Measurements from ENCODE around the gene SLC35D2. TPM values are rescaled to one million over a fixed set of nuclear protein-coding genes. Genes with fewer than 3 reads are reported as not detected.

SLC35D2 gene
- total RNA-seq, 1 experiment from 2014 or later, result 32.5 TPM

GRCh38 chr9:96412174-96412913 is 28.8 kb upstream of the SLC35D2 start:
- no peak for DNase-seq (ENCODE audit: low read depth, low spot score)
- H3K4me3 ChIP-seq (replicated peaks in 1 of 2; ENCODE audit: low read depth in 1 of 2, low read length in 2 of 2), result no peak overlapping the region
- TF ChIP-seq, protein P1, sequence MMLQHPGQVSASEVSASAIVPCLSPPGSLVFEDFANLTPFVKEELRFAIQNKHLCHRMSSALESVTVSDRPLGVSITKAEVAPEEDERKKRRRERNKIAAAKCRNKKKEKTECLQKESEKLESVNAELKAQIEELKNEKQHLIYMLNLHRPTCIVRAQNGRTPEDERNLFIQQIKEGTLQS (IDR thresholded peaks at IDR 0.05), result no peak
- TF ChIP-seq CEBPB (IDR thresholded peaks at IDR 0.05; ENCODE audit: low read depth) (no peak), SRF (IDR thresholded peaks at IDR 0.05; ENCODE audit: low read depth) (no peak), SIN3A (IDR thresholded peaks at IDR 0.05; ENCODE audit: low read depth) (no peak)
- RAD21 ChIA-PET (ENCODE audit: low non-redundant PET in 1 of 2, low total read pairs in 2 of 2, uncharacterized antibody in 2 of 2, unreplicated experiment in 2 of 2), result interaction anchor here in 1 of 2 experiments (0.6 kb wide), 1 partner anchor 56 kb away, joined by 4 read pairs; no protein-coding TSS in a partner anchor
- POLR2A ChIA-PET, result no interaction called here
- H3K27ac ChIP-seq (ENCODE audit: low read depth, low read length), result no peak overlapping the region
- no peak overlapping the region for H3K9ac ChIP-seq (ENCODE audit: low read length)
- H3K9me3 ChIP-seq (ENCODE audit: control insufficient read depth in 1 of 2, insufficient read depth in 1 of 2, low read depth in 1 of 2, low read length in 2 of 2), result no peaks in the 10 kb centered on the region
- no peaks in the 10 kb centered on the region; a peak in 1 of 4 replicates for H3K36me3 ChIP-seq (ENCODE audit: control insufficient read depth in 1 of 2, insufficient read depth in 2 of 2, low read length in 2 of 2)
- no TSS peak for BruUV-seq (replicated peaks)
- peaks cover 2 to 10% of the 10 kb centered on the region in 2 experiments; a peak in 2 of 4 replicates for H3K4me1 ChIP-seq (ENCODE audit: control insufficient read depth in 1 of 2, insufficient read depth in 2 of 2, low read length in 2 of 2)
- no peak overlapping the region for H3K4me2 ChIP-seq (ENCODE audit: low read length)
- ATAC-seq, result no peak
- peaks cover 90% of the 10 kb centered on the region for H3K79me2 ChIP-seq (ENCODE audit: insufficient read depth, low read length)
- peaks cover 7% of the 10 kb centered on the region; the same call in 1 of the 2 replicates for H4K20me1 ChIP-seq (ENCODE audit: insufficient read depth)
- intact Hi-C loops (cut with micrococcal nuclease), result loop anchor here (10.0 kb wide), 1 partner anchor 442 kb away; the partner anchor contains the start of gene ZNF782
- no peaks in the 10 kb centered on the region for H3K27me3 ChIP-seq (ENCODE audit: insufficient read depth, low read length)
- CTCF ChIA-PET, result no interaction called here
- no peaks in the 10 kb centered on the region for H3K9me2 ChIP-seq (ENCODE audit: insufficient read depth)
- H2AFZ ChIP-seq (ENCODE audit: low read depth, low read length, poor library complexity, severe bottlenecking), result no peak overlapping the region

DNA sequence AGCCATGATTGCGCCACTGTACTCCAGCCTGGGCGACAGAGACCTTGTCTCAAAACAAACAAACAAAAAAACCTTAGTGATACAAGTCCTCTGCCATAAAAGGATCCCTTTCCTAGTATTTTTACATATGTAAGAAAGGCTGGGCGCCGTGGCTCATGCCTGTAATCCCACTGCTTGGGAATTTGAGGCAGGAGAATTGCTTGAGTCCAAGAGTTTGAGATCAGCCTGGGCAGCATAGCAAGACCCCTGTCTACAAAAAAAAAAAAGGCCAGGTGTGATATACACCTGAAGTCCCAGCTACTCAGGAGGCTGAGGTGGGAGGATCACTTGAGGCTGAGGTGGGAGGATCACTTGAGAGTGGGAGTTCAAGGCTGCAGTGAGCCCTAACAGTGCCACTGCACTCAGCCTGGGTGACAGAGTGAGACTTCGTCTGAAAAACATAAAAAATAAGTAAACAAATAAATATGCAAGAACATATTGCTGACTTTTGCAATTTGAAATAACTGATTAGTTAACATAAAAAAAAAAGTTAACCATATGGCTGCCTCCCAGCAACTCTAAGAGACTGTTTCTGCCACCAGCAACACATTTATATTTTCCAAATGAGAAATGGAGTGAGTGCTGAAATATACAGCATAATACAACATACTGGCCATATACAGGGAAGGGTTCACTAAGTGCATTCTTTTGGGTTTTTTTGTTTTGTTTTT is 27.8 kb upstream of the SLC35D2 start:
- ChIA-PET RAD21 (ENCODE audit: low non-redundant PET in 1 of 2, low total read pairs in 2 of 2, uncharacterized antibody in 2 of 2, unreplicated experiment in 2 of 2) (no interaction called here), POLR2A (no interaction called here), CTCF (no interaction called here)
- no peaks in the 10 kb centered on the region; a peak in 1 of 4 replicates for H3K36me3 ChIP-seq (ENCODE audit: control insufficient read depth in 1 of 2, insufficient read depth in 2 of 2, low read length in 2 of 2)
- no peaks in the 10 kb centered on the region for H3K9me2 ChIP-seq (ENCODE audit: insufficient read depth)
- no peak overlapping the region for H3K27ac ChIP-seq (ENCODE audit: low read depth, low read length)
- no peak overlapping the region for H3K4me2 ChIP-seq (ENCODE audit: low read length)
- peaks cover under 1 to 4% of the 10 kb centered on the region in 2 experiments; a peak in 2 of 4 replicates for H3K4me1 ChIP-seq (ENCODE audit: control insufficient read depth in 1 of 2, insufficient read depth in 2 of 2, low read length in 2 of 2)
- H3K79me2 ChIP-seq (ENCODE audit: insufficient read depth, low read length), result peaks cover 89% of the 10 kb centered on the region
- H3K9me3 ChIP-seq (ENCODE audit: control insufficient read depth in 1 of 2, insufficient read depth in 1 of 2, low read depth in 1 of 2, low read length in 2 of 2), result no peaks in the 10 kb centered on the region
- ATAC-seq (no peak), DNase-seq (ENCODE audit: low read depth, low spot score) (no peak)
- H3K9ac ChIP-seq (ENCODE audit: low read length), result no peak overlapping the region
- no peak overlapping the region for H2AFZ ChIP-seq (ENCODE audit: low read depth, low read length, poor library complexity, severe bottlenecking)
- no peak overlapping the region for H3K4me3 ChIP-seq (replicated peaks in 1 of 2; ENCODE audit: low read depth in 1 of 2, low read length in 2 of 2)
- intact Hi-C loops (cut with micrococcal nuclease), result loop anchor here (10.0 kb wide), 1 partner anchor 444 kb away; the partner anchor contains the start of gene ZNF782
- no peaks in the 10 kb centered on the region for H3K27me3 ChIP-seq (ENCODE audit: insufficient read depth, low read length)
- peaks cover 7% of the 10 kb centered on the region; the same call in 1 of the 2 replicates for H4K20me1 ChIP-seq (ENCODE audit: insufficient read depth)
- no peak for TF ChIP-seq EZH2 (IDR thresholded peaks at IDR 0.05)
- no peak for TF ChIP-seq RAD21 (IDR thresholded peaks at IDR 0.05; ENCODE audit: low read depth)
- no peak for TF ChIP-seq EGR1 (IDR thresholded peaks at IDR 0.05; ENCODE audit: low read depth)
- no peak for TF ChIP-seq SIN3A (IDR thresholded peaks at IDR 0.05; ENCODE audit: low read depth)
- no peak for TF ChIP-seq YY1 (IDR thresholded peaks at IDR 0.05; ENCODE audit: extremely low read depth, insufficient replicate concordance, low read depth, low read length)
- no peak for TF ChIP-seq ELF1 (IDR thresholded peaks at IDR 0.05; ENCODE audit: borderline replicate concordance, low read depth)
- TF ChIP-seq CTCF (IDR thresholded peaks at IDR 0.05 in 2 of 3, conservative IDR thresholded peaks at IDR 0.05 in 1 of 3; ENCODE audit: borderline replicate concordance in 1 of 3, insufficient read depth in 1 of 3, low read depth in 2 of 3, low read length in 2 of 3), result no peak
- TF ChIP-seq, protein P2, sequence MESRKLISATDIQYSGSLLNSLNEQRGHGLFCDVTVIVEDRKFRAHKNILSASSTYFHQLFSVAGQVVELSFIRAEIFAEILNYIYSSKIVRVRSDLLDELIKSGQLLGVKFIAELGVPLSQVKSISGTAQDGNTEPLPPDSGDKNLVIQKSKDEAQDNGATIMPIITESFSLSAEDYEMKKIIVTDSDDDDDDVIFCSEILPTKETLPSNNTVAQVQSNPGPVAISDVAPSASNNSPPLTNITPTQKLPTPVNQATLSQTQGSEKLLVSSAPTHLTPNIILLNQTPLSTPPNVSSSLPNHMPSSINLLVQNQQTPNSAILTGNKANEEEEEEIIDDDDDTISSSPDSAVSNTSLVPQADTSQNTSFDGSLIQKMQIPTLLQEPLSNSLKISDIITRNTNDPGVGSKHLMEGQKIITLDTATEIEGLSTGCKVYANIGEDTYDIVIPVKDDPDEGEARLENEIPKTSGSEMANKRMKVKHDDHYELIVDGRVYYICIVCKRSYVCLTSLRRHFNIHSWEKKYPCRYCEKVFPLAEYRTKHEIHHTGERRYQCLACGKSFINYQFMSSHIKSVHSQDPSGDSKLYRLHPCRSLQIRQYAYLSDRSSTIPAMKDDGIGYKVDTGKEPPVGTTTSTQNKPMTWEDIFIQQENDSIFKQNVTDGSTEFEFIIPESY (IDR thresholded peaks at IDR 0.05; ENCODE audit: extremely low read depth, insufficient replicate concordance, low read length), result no peak
- no TSS peak for BruUV-seq (replicated peaks)
